HG02763 (cell line): ENCODE measurements around the gene SPRED2.
A peak's percentile ranks its signal among the peaks of the same experiment; 100 is the strongest.

Experiments used
- ATAC-seq: cut with Tn5 transposase; IDR thresholded peaks from one replicate; pipeline ENCODE4 v1.9.1; 2021; ENCODE audit warnings: mild to moderate bottlenecking, moderate library complexity; ENCODE audit not compliant: unreplicated experiment

SPRED2 gene

GRCh38 chr2:65442420-65443020 is 10.1 kb upstream of the SPRED2 start:
- no peak for ATAC-seq

DNA sequence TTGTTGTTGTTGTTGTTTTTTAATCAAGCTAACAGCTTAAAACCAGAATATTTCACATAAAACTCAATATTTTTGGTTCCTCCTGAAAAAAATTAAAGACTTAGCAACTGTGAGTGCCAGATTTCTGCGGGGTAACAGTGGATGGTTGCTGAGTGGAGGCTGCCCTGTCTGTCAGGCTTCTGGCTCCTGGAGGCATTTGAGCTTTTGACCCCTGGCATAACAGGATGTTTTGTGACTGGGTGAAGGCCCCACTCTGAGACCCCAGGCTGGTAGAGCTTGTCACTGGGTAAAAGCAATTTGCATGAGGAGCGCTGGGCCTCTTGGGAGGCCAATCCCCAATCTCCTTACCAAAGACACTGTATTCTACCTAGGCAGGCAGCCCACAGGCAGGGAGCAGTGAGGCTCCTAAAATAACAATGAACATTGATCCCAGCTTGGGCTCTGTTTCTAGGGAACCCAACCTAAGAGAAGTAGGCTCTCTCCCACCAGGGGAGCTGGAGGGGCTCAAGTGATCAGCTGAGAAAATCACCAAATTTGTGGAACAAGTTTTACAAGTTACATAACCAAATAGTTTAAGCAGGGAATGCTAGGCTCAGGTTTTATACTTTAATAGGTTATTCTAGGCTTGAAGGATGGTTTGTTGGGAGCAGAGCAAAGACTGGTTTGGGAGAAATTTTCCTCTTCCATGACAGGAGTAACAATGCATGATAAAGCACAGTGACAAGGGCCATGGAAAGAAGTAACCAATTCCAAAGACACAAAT is 5.9 kb upstream of the SPRED2 start:
- ATAC-seq: no peak

DNA sequence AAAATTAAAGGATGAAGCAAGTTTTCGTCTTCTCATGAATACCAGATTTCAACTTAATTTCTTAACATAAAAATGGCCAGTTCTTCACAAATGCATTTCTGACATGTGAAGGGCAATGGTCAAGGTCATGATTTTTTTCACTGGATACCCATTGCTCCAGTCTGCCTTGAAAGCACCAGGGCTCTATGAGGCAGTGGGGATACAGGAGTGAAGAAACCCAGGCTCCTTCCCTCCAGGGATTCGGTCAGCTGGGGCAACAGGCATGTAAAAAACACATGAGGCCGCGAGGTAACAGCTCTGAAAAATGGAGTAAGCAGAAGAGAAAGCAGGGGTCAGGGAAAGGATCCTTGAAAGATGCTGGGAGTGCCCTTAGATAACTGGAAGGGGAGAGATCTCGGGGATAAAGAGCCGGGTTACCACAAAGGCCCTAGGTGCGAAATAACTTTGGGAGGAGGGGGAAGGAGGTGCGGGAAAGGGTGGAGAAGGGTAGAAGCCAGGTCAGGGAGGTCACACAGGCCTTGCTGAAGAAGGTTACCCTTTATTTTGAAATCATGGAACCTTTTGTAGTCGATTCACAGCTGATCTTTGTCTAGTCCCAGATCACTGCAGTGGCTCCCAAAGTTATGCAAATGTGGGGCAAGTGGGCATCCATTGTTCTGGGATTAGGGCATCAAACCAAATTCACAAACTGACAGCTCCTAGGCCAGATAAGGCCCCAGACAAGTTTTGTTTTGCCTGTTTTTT is 5.2 kb upstream of the SPRED2 start:
- ATAC-seq: no peak

DNA sequence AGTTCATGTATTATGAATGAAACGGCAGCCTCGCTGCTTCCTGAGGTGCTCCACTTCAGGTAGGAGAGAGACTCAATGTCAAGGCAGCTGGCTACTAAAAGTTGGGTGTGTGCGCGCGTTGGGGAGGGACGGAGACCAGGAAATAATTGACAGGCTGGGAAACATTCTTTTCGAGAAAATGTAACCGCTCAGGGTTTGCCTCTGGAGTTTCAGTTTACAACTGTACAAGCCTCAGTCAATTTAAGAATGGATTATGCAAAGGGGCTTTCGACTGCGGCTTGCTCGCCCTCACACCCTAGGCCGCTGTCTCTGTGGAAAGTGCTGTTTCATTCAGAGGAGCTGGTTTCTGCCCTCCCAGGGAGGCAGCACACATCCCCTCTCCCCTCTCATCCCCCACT is 4.4 kb upstream of the SPRED2 start:
- ATAC-seq: peak; percentile 73

GRCh38 chr2:65436169-65436823 is 3.9 kb upstream of the SPRED2 start:
- ATAC-seq: peak; percentile 21

- ATAC-seq: peak; percentile 22
Measured at GRCh38 chr2:65435625-65436168, 3.3 kb upstream of the SPRED2 start.

- ATAC-seq: no peak
Measured at GRCh38 chr2:65434592-65435241, 2.3 kb upstream of the SPRED2 start.

GRCh38 chr2:65431421-65432226 is 775 bp downstream of the SPRED2 start:
- ATAC-seq: peak; percentile 35

GRCh38 chr2:65430603-65431420 is 1.6 kb downstream of the SPRED2 start:
- ATAC-seq: peak; percentile 23

- ATAC-seq: peak; percentile 3
Measured at GRCh38 chr2:65429786-65430602, 2.4 kb downstream of the SPRED2 start.

DNA sequence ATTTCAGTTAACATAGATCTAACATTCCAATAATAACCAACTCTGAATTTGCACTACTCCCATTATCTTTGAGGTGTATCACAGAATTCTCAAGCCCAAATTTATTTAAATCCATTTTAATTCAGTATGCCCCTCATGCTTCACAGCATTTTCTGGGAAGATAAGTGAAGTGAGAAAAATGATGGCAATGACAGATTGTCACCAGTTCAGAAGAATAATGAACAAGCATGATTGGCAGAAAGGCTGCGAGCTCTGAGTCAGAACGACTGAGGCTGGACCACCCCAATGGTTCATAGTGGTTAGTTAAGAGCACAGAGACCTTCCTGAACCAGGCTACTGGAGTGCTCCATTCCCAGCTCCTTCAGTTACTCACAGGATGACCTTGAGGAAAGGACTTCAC is 4.9 kb downstream of the SPRED2 start:
- ATAC-seq: no peak

- ATAC-seq: no peak
Measured at GRCh38 chr2:65425276-65425675, 7.1 kb downstream of the SPRED2 start.

DNA sequence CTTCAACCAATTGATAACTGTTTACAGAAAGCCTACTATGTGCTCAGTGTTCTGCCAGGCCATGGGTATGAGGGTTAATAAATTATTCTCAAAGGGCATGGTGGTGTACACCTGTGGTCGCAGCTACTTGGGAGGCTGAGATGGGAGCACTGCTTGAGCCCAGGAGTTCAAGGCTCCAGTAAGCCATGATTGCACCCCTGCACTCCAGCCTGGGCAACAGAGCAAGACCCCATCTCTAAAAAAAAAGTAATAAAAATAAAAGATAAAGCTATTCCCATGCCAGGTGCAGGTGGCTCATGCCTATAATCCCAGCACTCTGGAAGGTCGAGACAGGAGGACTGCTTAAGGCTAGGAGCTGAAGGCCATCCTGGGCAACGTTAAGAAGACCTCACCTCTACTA is 8.0 kb downstream of the SPRED2 start:
- no peak for ATAC-seq

DNA sequence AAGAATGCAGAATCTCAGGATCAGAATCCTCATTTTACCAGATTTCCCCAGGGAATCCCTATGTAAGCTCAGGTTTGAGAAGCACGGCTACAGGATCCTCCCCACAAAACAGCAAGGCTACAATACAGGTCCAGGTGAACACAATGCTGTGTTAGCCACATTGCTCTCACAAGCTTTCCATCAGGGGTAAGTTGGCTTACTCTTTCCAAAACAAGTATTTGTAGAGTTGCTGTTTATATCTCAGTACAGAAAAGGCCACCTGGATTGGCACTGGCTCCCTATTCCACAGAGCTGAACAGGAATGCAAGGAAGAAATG is 11.0 kb downstream of the SPRED2 start:
- ATAC-seq: no peak

DNA sequence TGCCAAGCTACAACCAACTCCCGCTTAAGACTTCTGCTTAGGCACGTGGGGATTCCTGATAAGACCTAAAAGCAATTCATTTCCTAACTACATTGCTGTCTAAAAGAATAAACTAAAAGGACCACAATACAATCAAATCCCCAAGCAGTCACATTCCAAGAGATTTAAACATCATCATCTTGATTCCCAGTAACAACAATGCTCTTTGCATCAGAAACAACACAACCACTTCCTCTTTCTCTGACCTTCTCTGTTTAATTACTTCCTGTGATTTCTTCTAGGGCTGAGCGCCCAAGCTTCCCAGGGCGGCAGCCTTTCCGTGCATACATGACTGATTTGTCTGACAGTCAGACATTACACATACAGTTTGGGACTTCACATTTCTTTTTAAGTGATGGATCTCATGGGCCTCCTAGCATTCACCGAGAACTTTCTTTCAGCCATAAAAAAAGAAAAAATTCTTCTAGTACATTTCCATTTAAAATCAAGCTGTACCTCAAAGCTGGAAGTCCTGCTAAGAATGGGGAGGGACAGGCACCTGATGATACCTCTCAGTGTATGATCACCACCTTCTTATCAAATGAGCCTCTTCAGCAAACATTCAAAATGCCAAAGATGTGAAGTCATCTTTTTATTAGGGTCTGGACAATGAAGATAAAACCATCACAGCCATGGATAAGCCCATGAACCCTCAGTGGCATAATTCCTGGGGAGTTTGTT is 11.5 kb downstream of the SPRED2 start:
- ATAC-seq: peak; percentile 65

DNA sequence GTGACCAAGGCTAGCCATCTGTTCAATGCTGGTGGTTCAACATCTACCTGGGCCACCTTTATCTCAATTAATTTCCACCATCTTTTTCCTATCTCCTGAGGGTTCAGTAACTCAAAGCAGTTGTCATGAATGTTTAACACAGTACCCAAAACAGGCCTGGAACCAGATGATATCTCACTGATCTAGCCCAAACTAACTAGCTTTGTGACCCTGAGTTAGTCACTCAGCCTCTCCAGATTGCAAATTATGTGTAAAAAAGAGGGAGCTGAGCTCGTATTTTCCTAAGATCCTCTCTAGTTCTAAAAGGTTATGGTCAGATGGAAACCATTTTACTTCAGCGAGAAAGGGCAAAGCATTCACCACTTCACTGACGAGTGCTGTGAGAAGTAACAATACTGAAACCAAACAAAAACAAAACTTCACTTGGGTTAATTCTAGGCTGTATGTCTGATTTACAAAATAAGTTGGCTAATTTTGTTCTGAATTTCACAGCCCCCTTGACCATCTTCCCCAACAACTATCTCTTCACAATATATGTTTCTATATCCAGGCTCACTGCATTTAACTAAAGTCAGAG is 14.8 kb downstream of the SPRED2 start:
- no peak for ATAC-seq

DNA sequence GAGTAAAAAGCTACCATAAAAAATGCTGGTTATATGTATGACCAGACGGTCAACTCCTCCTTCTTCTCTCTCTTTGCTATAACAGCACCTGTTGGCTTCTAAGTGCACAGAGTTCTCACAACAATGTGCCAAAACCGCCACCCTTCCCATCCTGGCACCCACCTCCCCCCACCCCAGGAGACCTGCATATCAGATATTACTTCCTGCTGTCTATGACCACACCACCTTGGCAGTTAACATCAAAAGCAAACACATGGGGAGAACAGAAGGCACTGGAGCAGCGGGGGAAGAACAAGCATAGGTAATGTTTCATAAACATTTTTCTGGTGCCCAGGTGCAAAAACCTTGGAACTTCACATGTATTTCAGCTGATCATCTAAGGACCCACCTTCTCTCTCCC is 15.5 kb downstream of the SPRED2 start:
- no peak for ATAC-seq
